GM21825 (cell line): ENCODE data around the gene PPP1R1B.

Experiments
- ATAC-seq: cut with Tn5 transposase; IDR thresholded peaks from one replicate; pipeline ENCODE4 v1.9.1; 2021; ENCODE audit warnings: mild to moderate bottlenecking, moderate library complexity; ENCODE audit not compliant: unreplicated experiment

PPP1R1B gene

GRCh38 chr17:39651923-39652586 lies 25.3 kb downstream of the PPP1R1B start:
- no peak for ATAC-seq

- no peak for ATAC-seq
Measured at GRCh38 chr17:39652587-39653315, 26.0 kb downstream of the PPP1R1B start.

GRCh38 chr17:39653316-39653661 lies 26.5 kb downstream of the PPP1R1B start:
- ATAC-seq = no peak

GRCh38 chr17:39653662-39654331 lies 27.0 kb downstream of the PPP1R1B start:
- no peak for ATAC-seq

- ATAC-seq = no peak
Measured at GRCh38 chr17:39655105-39655504, 28.4 kb downstream of the PPP1R1B start.

GRCh38 chr17:39658346-39658745 lies 31.6 kb downstream of the PPP1R1B start:
- no peak for ATAC-seq

- no peak for ATAC-seq
Measured at GRCh38 chr17:39658760-39659159, 32.0 kb downstream of the PPP1R1B start.

- ATAC-seq = no peak
Measured at GRCh38 chr17:39659279-39660010, 32.7 kb downstream of the PPP1R1B start.

- no peak for ATAC-seq
Measured at GRCh38 chr17:39660011-39660360, 33.2 kb downstream of the PPP1R1B start.

- no peak for ATAC-seq
Measured at GRCh38 chr17:39660397-39661385, 33.9 kb downstream of the PPP1R1B start.

- no peak for ATAC-seq
Measured at GRCh38 chr17:39661744-39662541, 35.2 kb downstream of the PPP1R1B start.

- ATAC-seq = no peak
Measured at GRCh38 chr17:39662551-39663339, 36.0 kb downstream of the PPP1R1B start.

- no peak for ATAC-seq
Measured at GRCh38 chr17:39663340-39663687, 36.6 kb downstream of the PPP1R1B start.

GRCh38 chr17:39663688-39664580 lies 37.2 kb downstream of the PPP1R1B start:
- no peak for ATAC-seq

GRCh38 chr17:39664581-39665561 lies 38.1 kb downstream of the PPP1R1B start, which contains the start of gene TCAP:
Gene TCAP (plus strand): TSS chr17:39665349. CDS start chr17:39665360, 11 bp downstream.
- no peak for ATAC-seq

GRCh38 chr17:39665642-39666224 lies 39.0 kb downstream of the PPP1R1B start:
- no peak for ATAC-seq
